DND-41 (cell line): ENCODE data around the gene ISG20L2.

ENCODE experiments used
- ATAC-seq: fragments of 200-7000 bp; cut with Tn5 transposase; 3 replicates; pipeline ENCODE4 v1.9.1; 2021; ENCODE audit warnings: low read depth; ENCODE audit not compliant: insufficient read depth
- DNase-seq: peaks from one replicate; pipeline ENCODE4 v3.0.0-alpha.2; 2020
- H2AFZ ChIP-seq: 2 replicates; pipeline ENCODE4 v1.6.0; 2012; ENCODE audit warnings: low read depth, low read length
- H3K27ac ChIP-seq: 2 replicates; pipeline ENCODE4 v1.5.1; 2012; ENCODE audit warnings: low read length, inconsistent platforms
- H3K27me3 ChIP-seq: fragments of 200-600 bp; sonication (generic); 2 replicates; pipeline ENCODE4 v1.6.0; 2012; ENCODE audit warnings: low read length, mild to moderate bottlenecking, inconsistent platforms; ENCODE audit not compliant: insufficient read depth, poor library complexity
- H3K36me3 ChIP-seq: 2 replicates; pipeline ENCODE4 v1.5.1; 2012; ENCODE audit warnings: low read length, inconsistent platforms; ENCODE audit not compliant: insufficient read depth
- H3K4me1 ChIP-seq: 2 replicates; pipeline ENCODE4 v1.5.1; 2012; ENCODE audit warnings: mild to moderate bottlenecking, low read length; ENCODE audit not compliant: insufficient read depth
- H3K4me2 ChIP-seq: 2 replicates; pipeline ENCODE4 v1.6.0; 2012; ENCODE audit warnings: mild to moderate bottlenecking, moderate library complexity, low read length, inconsistent platforms; ENCODE audit not compliant: insufficient read depth
- H3K4me3 ChIP-seq, 2 experiments: fragments of 200-600 bp in 1 of 2; shearing (Covaris generic) in 1 of 2; 2 replicates each; pipeline ENCODE4 v1.5.1; 2012 to 2016; ENCODE audit warnings: inconsistent platforms in 2 of 2, low read length in 2 of 2, mild to moderate bottlenecking in 2 of 2, low read depth in 1 of 2, moderate library complexity in 1 of 2
- H3K79me2 ChIP-seq: 2 replicates; pipeline ENCODE4 v1.6.0; 2012; ENCODE audit warnings: low read length, inconsistent platforms; ENCODE audit not compliant: insufficient read depth
- H3K9ac ChIP-seq: 2 replicates; pipeline ENCODE4 v1.6.0; 2012; ENCODE audit warnings: low read depth, mild to moderate bottlenecking, inconsistent platforms, low read length, moderate library complexity
- H3K9me3 ChIP-seq: 2 replicates; pipeline ENCODE4 v1.5.1; 2012; ENCODE audit warnings: low read length, moderate library complexity, mild to moderate bottlenecking, inconsistent platforms; ENCODE audit not compliant: insufficient read depth, severe bottlenecking
- H4K20me1 ChIP-seq: 2 replicates; pipeline ENCODE4 v1.6.0; 2012; ENCODE audit warnings: low read length; ENCODE audit not compliant: insufficient read depth
- CTCF ChIP-seq: IDR thresholded peaks from 2 replicates; pipeline ENCODE4 v1.5.1; 2012; ENCODE audit warnings: borderline replicate concordance, low read length, moderate library complexity, mild to moderate bottlenecking; ENCODE audit not compliant: poor library complexity, severe bottlenecking; ENCODE audit errors: extremely low read depth
- EZH2 ChIP-seq: IDR thresholded peaks from 3 replicates; pipeline ENCODE4 v1.6.1; 2012; ENCODE audit warnings: borderline replicate concordance, low read depth, mild to moderate bottlenecking, moderate library complexity, low read length, inconsistent platforms; ENCODE audit not compliant: severe bottlenecking

The ISG20L2 gene

GRCh38 chr1:156704166-156704711, 24.3 kb downstream of the ISG20L2 start:
- DNase-seq (no peak), ATAC-seq (no peak)
- H3K27me3 ChIP-seq, result peaks cover 21% of the 10 kb centered on the region
- no peaks in the 10 kb centered on the region for H3K9me3 ChIP-seq
- H2AFZ ChIP-seq, result no peak overlapping the region
- no peak overlapping the region for H3K4me2 ChIP-seq
- H3K27ac ChIP-seq, result no peak overlapping the region
- H3K4me3 ChIP-seq, result no peak overlapping the region
- no peak overlapping the region for H3K9ac ChIP-seq
- H3K36me3 ChIP-seq, result no peaks in the 10 kb centered on the region
- no peaks in the 10 kb centered on the region for H3K79me2 ChIP-seq
- H3K4me1 ChIP-seq, result peaks cover 24% of the 10 kb centered on the region
- TF ChIP-seq CTCF (no peak), EZH2 (no peak)
- H4K20me1 ChIP-seq, result peaks cover 8% of the 10 kb centered on the region

- H3K79me2 ChIP-seq, result no peaks in the 10 kb centered on the region
- H3K9me3 ChIP-seq, result no peaks in the 10 kb centered on the region
- H3K27me3 ChIP-seq, result peaks cover 23% of the 10 kb centered on the region
- no peak overlapping the region for H3K9ac ChIP-seq
- H3K4me1 ChIP-seq, result peaks cover 24% of the 10 kb centered on the region
- H3K4me2 ChIP-seq, result no peak overlapping the region
- no peak for TF ChIP-seq EZH2
- no peak for TF ChIP-seq CTCF
- no peak overlapping the region for H2AFZ ChIP-seq
- no peaks in the 10 kb centered on the region for H3K36me3 ChIP-seq
- no peak for DNase-seq
- ATAC-seq, result no peak
- H3K4me3 ChIP-seq, result no peak overlapping the region
- peaks cover 5% of the 10 kb centered on the region for H4K20me1 ChIP-seq
- no peak overlapping the region for H3K27ac ChIP-seq
Measured at GRCh38 chr1:156703741-156704140, 24.8 kb downstream of the ISG20L2 start.

DNA sequence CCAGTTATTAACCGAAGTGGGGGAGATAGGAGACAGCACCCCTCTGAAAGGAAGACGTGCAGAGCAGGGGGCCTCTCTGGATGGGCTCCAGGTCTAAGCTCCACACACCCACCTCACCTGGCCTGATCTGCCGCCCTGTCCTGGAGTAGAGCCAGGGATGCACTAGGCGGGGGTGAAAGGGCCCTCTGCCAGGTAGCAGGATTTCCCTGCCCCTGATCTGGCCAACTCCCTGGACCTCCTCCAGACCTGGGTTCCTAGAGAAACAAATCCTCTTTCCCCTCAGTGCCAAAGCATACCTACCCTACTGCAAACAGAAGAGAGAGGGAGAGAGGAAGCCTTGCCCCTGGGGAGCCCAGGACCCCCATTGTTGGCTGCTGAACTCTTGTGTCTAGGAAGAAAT, 25.2 kb downstream of the ISG20L2 start:
- Histone ChIP-seq H3K36me3 (no peaks in the 10 kb centered on the region), H3K79me2 (no peaks in the 10 kb centered on the region), H3K9ac (no peak overlapping the region), H3K27me3 (peaks cover 23% of the 10 kb centered on the region), H2AFZ (no peak overlapping the region), H3K27ac (no peak overlapping the region), H4K20me1 (peaks cover 3% of the 10 kb centered on the region; the same call in 1 of the 2 replicates), H3K4me2 (no peak overlapping the region), H3K4me1 (peaks cover 24% of the 10 kb centered on the region), H3K9me3 (no peaks in the 10 kb centered on the region), H3K4me3 (no peak overlapping the region)
- DNase-seq (no peak), ATAC-seq (no peak)
- TF ChIP-seq CTCF, result no peak
- TF ChIP-seq EZH2, result no peak
